Measurements from ENCODE around the gene MYNN.
A peak's percentile ranks its signal among the peaks of the same experiment; 100 is the strongest.
"Not testable (repeated sequence)": the region's sequence is repeated elsewhere in the genome, so short reads cannot be mapped to it uniquely, and the experiment has no call there.

The MYNN gene

DNA sequence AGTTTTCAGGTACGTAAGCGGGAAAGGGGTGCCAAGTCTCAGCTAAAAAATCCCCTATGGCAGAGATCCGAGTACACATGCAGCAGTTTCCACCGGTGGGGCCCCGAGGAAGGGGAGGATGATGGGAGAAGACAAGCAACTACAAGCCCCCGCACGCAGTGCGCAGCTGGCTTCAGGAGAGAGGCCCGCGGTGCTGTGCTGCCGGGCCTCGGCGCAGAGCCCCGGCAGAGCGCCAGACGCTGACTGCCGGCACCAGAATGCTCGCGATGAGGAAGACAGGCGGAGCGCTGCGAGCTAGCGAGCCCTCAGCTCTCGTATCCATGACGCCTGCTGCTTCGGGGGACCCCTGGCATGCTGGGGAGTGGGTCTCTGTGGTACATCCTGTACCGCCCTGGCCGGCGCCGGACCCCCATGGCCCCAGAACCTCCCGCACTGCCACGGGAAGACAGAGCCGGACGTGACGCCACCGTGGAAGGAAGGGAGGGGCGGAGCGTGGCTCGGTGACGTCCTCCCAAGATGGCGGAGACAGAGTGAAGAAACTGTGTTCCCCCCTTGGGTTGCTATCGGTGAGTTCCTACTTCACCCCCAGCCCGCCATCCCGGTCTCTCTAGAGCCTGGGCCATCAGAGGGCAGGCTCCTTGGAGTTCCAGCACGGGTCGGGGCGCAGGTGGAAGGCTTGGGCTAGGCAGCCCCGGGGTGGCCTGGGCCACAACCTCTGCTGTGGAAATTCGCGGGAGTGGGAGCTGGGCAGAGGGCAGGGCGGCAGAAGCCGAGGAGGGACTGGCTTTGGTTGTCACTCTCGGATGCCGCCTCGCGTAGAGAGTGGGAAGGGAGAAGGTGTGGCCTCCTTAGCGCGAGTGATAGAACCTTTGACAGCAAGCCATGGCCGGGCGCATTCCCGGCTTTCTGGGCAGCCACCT is at the start of gene MYNN:
MYNN (plus strand) TSS at position 500 of the 920 bp plus-strand sequence. CDS start 900 bp downstream, outside the sequence.
- peak; percentile 85 for DNase-seq

DNA sequence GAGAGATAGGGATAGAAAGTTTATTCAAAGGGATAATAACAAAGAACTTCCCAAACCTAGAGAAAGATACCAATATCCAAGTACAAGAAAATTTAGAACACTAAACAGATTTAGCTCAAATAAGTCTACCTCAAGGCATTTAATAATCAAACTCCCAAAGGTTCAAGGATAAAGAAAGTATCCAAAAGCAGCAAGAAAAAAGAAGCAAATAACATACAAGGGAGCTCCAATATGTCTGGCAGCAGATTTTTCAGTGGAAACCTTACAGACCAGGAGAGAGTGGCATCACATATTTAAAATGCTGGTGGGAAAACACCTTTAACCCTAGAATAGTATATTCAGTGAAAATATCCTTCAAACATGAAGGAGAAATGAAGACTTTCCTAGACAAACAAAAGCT is 41.3 kb upstream of the MYNN start:
- not testable (repeated sequence) for DNase-seq

DNA sequence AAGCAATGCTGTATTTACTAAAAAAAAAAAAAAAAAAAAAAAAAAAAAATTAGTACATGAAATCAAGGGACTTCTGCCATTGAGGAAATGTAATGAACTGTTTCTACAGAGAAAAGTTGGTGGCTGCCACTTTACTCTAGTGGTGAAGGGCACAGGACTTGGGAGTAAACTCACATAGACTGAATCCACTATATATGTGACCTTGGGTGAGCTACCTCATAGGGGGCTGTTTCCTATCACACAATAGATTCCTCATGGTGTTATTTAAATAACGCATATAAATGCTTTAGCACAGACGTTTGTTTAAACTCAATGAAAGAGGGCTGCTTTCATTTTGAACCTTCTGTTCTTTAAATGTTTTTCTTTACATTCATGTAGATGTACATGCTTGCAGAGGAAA is 34.1 kb upstream of the MYNN start:
- DNase-seq = no peak

DNA sequence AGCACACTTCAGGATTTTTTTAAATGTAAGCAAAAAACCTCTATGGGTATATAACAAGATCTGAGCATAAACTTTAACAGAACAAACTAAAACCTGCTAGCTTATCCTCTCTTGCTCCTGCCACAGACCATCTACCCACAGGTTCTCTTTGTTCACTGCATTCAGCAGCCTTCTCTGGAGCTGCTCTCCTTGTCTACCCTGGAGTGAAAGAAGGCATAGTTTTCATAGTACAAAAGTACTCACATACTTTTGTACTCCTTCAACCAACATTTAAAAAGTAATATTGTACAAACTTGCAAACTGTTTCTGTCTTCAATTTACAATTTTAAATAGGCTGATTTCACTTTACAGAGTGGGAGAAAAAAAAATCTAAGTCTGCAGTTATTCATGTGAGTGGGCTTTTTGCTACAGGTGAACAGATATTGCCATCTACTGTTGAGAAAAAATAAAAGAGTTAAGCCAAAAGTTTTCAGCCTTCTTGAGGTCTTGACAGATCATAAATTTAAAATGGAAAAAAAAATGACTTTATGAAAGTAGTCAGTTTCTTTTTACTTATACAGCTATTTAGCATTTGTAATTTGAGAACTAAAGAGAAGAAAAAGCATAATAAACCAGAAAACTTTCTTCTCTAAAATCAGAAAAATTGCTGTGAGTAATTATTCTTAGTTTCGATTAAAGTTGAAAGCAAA is 28.7 kb upstream of the MYNN start:
- DNase-seq = no peak

DNA sequence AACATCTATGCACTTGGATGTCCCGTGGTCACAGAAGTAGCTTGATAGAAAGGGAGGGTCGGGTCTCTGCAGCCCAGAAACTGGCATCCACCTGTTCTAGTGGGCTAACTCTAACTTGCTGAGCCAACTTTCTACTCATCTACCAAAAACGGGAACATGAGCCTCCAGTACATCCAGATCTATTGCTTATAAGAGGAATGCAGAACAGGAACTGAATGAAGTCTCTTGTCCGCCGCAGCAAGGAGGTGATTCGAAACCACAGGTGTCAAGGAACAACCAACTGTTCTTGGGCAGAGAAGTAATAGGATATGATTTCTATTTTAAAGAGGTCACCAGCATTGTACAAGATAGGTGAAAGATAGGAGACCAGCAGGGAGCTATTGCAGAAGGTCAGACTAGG is 26.3 kb upstream of the MYNN start:
- no peak for DNase-seq

DNA sequence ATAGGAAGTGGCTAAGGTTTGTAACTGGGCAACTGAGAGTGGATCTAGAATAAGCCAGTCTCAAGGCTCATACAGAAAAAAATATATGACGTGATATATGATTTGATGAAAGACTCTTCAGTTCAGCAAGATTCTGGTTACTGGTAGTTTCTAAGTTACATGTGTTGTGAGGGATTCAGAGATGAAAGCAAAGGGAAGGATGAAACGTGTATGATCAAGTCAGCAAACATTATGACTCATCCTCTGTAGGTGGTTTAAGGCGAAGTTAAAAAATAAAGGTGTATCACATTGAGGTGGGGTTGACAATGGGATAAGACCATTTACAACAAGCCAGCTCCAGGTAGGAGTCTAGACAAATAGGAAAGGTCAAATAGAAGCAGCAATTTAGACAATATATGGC is 24.5 kb upstream of the MYNN start:
- no peak for DNase-seq

DNA sequence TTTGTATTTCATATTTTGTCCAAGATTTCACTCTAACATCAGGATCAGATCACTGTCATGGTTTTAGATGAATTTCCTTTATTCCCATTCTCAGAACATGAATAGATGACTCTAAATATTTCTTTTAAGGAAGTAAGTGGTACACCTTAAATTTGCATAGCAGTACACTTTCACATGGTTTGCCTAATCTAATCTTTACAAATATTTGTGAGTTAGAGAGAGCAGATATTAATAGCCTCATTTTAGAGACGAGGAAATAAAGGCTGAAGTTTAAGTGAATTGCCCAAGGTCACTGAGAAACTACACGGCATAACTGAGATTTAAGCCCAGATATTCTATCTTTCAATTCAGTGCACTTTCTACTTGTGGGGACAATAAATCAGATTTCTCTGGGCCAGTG is 22.5 kb upstream of the MYNN start:
- DNase-seq = no peak

- DNase-seq = no peak
Observed at GRCh38 chr3:169751875-169752274, 21.3 kb upstream of the MYNN start.

DNA sequence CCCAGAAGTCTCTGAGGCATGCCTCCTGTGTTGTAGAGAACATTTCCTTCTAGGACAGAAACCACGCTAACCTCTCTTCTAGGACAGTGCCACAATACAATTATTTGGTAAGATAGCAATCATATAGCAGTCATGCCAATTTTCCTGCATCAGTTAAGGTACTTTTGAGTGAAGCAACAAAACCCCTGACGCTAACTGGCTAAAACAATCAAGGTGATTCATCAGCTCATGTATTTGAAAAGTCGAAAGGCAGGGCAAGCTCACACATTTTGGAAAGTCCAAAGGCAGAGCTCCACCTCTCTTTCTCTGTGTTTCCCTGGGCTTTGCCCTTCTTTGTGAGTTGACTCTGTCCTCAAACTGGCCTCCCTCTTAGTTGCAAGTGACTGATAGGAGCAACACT is 18.5 kb upstream of the MYNN start:
- no peak for DNase-seq

- no peak for DNase-seq
Observed at GRCh38 chr3:169755488-169755887, 17.7 kb upstream of the MYNN start.

DNA sequence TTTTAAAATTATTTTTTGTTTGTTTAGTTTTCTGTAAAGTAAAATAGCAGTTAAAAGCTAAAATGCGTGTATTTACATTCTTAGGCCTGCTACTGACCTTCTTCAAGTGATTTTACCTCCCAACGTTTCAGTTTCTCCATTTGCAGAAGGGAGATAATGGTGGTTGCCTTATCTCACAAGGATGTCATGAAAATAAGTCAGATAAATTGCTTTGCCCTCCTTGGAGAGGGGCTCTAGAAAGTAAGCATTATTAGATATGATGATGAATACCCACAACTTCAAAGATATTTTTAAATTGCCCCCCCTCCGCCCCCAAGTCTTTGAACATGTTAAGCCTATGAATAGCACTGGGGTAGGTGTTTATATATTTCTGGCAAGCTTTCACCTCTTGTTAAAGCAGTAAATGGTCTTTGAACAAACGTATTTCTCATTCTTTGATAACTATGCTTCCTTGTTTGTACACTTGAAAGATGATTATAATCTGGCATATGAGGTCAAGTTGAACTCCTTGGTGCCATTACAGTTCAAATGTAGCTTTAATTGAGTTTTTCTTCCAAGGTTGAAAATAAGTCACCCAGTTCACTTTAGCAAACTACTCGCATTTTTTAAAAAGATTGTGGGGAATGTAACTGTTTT is 14.7 kb upstream of the MYNN start:
- DNase-seq = no peak

DNA sequence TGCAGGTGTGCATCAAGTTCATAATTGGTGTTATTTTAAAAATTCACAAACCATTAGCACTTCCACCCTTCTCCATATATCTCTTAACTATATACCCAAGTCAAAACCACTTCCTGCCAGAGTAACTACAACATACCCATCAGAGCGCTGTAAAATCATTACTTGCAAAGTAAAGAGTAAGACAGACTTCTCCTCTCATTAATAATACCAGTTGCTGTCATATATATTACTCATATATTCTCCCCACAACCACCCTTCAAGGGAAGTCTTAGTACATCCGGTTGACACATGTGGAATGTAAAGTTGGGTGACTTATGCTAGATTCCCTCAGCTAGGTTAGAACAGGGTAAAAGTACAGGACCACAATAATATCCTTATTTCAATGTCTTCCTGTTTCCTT is 13.9 kb upstream of the MYNN start:
- DNase-seq = no peak

- no peak for DNase-seq
Observed at GRCh38 chr3:169760479-169760878, 12.7 kb upstream of the MYNN start.

GRCh38 chr3:169764312-169764881 is 8.8 kb upstream of the MYNN start:
- DNase-seq = peak; percentile 53

GRCh38 chr3:169764882-169765612 is 8.1 kb upstream of the MYNN start, which contains the start of gene TERC:
Gene TERC (minus strand): TSS chr3:169765060.
- peak; percentile 84 for DNase-seq

DNA sequence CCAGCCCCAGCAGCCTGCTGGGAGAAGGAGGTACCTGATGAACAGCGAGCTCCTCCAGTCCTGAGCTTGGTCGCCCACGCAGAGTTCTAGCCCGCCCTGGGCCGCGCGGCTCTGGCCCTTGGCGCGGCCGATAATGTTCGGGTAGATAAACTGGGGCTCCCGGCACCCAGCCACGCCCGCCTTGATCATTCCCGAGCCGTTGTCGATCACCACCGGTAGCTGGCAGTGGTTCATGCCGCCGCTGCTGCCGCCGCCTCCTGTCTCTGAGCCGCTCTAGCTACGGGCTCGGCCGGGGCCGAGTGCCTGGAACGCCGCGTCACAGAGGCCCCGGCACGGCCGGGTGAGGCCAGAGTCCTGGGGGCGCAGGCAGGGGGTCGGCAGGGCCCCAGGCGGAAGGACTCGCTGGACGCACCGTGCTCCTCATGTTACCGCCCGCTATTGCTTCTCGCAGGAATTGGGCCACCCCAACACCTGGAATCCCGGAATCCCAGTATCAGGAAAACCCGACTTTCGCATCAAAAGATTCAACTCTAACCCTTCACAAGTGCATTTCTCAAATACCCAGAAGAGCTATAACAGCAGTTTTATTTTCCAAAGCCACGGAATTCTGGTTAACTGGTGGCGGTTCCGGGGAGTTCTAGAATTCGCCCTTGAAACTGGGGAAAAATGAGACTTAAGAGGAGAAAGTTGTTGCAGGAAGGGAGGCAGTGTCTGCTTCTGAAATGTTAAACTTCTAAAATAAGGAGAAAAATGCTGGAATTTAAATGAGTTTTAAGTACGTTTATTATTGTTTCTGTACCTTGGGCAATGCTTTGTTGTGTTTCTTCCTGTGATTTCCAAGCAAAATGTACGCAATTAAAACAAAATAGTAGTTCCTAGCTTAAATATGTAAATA is 3.7 kb upstream of the MYNN start, which contains the start of gene ACTRT3:
ACTRT3 (minus strand) TSS at position 275 of the 895 bp plus-strand sequence; CDS start at position 234, 41 bp downstream.
- DNase-seq = peak; percentile 61

DNA sequence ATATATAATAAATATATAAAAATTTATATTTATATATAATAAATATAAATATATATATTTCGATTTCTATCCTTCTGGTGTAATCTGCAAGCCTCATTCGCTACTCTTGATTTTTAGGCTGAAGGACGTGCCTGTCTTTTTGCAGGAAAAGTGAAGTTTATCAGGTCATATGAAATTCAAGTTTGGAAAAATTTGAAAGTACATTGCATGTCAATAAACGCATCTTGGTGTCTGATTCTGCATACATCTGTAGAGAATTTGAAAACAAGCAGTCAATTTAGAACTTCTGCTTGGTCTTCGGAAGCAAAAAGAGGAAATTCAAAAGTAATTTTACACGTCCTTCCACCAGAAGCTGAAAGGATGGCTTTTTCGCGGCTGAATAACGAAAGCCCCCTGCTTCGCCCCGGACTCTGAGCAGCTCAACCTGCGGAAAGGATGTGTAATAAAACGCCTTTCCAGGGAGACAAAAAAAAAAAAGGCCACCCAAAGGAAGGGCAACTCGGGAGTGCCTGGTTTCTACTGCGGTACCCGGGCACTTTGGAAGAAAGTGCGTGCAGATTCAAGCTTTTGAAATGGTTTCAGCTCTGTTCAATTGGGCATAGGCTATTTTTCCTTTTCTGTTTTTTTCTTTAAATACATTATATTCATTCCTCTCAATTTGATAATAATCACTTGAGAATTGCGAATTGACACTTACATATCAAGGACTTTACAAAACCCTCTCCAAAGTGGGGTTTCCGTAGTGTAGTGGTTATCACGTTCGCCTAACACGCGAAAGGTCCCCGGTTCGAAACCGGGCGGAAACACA is 1.5 kb upstream of the MYNN start:
- peak; percentile 92 for DNase-seq

- DNase-seq = peak; percentile 81
Observed at GRCh38 chr3:169772305-169772896, 795 bp upstream of the MYNN start.

DNA sequence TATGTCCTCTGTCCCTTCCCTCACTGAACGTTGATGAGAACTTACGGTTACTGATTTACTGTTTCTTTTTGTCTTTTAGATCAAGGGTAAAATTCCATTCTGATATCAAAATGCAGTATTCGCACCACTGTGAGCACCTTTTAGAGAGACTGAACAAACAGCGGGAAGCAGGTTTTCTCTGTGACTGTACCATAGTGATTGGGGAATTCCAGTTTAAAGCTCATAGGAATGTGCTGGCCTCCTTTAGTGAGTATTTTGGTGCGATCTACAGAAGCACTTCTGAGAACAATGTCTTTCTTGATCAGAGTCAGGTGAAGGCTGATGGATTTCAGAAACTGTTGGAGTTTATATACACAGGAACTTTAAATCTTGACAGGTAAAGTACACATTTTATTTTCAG is 990 bp downstream of the MYNN start:
- DNase-seq = no peak

DNA sequence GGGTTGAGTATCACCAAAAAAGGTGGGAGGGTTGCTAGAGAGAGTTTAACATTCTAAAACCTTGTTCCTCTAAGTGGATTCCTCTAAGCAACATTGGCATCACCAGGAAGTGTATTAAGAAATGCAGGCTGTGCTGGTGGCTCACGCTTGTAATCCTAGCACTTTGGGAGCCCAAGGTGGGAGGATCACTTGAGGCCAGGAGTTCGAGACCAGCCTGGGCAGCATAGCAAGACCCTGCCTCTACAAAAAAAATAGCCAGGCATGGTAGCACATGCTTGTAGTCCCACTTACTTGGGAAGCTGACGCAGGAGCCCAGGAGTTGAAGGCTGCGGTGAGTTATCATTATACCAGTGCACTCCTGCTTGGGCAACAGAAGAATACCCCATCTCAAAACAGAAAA is 4.6 kb downstream of the MYNN start:
- DNase-seq = no peak
